ENCODE measurements around the gene FKBP14. TPM values are rescaled to one million over a fixed set of nuclear protein-coding genes. Genes with fewer than 3 reads are reported as not detected.

The FKBP14 gene
- total RNA-seq, 4 donors from 2014 or later: 5.8 to 10.9 (median 9.1) TPM

GRCh38 chr7:29995652-29996051 lies 30.9 kb downstream of the FKBP14 start:
- DNase-seq (ENCODE audit: low spot score) (no peak), ATAC-seq (ENCODE audit: low FRiP score) (no peak)
- TF ChIP-seq CTCF (IDR thresholded peaks at IDR 0.05): no peak

- no peak for DNase-seq (ENCODE audit: low spot score)
- no peak for ATAC-seq (ENCODE audit: low FRiP score)
- no peak for TF ChIP-seq CTCF (IDR thresholded peaks at IDR 0.05)
Observed at GRCh38 chr7:29993140-29993539, 33.4 kb downstream of the FKBP14 start.

- ATAC-seq (ENCODE audit: low FRiP score) (no peak), DNase-seq (ENCODE audit: low spot score) (no peak)
- no peak for TF ChIP-seq CTCF (IDR thresholded peaks at IDR 0.05)
Observed at GRCh38 chr7:29991937-29992336, 34.6 kb downstream of the FKBP14 start.

- DNase-seq (ENCODE audit: low spot score) (no peak), ATAC-seq (ENCODE audit: low FRiP score) (no peak)
- TF ChIP-seq CTCF (IDR thresholded peaks at IDR 0.05): no peak
Observed at GRCh38 chr7:29990931-29991330, 35.6 kb downstream of the FKBP14 start.

- DNase-seq (ENCODE audit: low spot score): no peak
- TF ChIP-seq CTCF (IDR thresholded peaks at IDR 0.05): no peak
- ATAC-seq (ENCODE audit: low FRiP score): peak; percentile 49
Observed at GRCh38 chr7:29989257-29989995, 37.1 kb downstream of the FKBP14 start, which contains the start of gene SCRN1. Gene SCRN1 (minus strand): TSS chr7:29989801. CDS start chr7:29969067, 20,734 bp downstream.

- no peak for TF ChIP-seq CTCF (IDR thresholded peaks at IDR 0.05)
- no peak for DNase-seq (ENCODE audit: low spot score)
- ATAC-seq (ENCODE audit: low FRiP score): peak; percentile 63
Observed at GRCh38 chr7:29988424-29989256, 37.9 kb downstream of the FKBP14 start.

Measured in omental fat pad (tissue), 4 donors.